Fibroblast of the aortic adventitia (primary cell): ENCODE results near the gene HSD11B1L. TPM values are rescaled to one million over a fixed set of nuclear protein-coding genes. Genes with fewer than 3 reads are reported as not detected.

Source experiments
- DNase-seq: peaks from one replicate; pipeline ENCODE4 v3.0.0-alpha.2; 2010; ENCODE audit warnings: low read depth
- H3K4me3 ChIP-seq: 2 replicates; pipeline ENCODE4 v1.5.1; 2011; ENCODE audit warnings: low read depth, mild to moderate bottlenecking, control low read depth, low read length, moderate library complexity
- CTCF ChIP-seq: IDR thresholded peaks from 2 replicates; pipeline ENCODE4 v1.5.1; 2011; ENCODE audit warnings: mild to moderate bottlenecking, low read length, control low read depth, inconsistent platforms; ENCODE audit not compliant: insufficient read depth
- total RNA-seq: library from RNA; depleted of rRNA; stranded (reverse); fragments of >200 nt; gene quantifications from 2 replicates; pipeline ENCODE4 v1.2.3, GENCODE V29; 2012; ENCODE audit warnings: low replicate concordance

HSD11B1L gene
- total RNA-seq, 1 donor: 10.8 TPM

- peak; percentile 78 for DNase-seq
- peak overlapping the region; percentile 93 for H3K4me3 ChIP-seq
- no peak for TF ChIP-seq CTCF
These were observed 10.4 kb downstream of the HSD11B1L start for GRCh38 chr19:5690955-5691821.

- peak overlapping the region; percentile 93 for H3K4me3 ChIP-seq
- peak; percentile 27 for DNase-seq
- TF ChIP-seq CTCF: no peak
These were observed 11.2 kb downstream of the HSD11B1L start for GRCh38 chr19:5691822-5692722.

GRCh38 chr19:5692723-5693194 is 11.9 kb downstream of the HSD11B1L start:
- no peak for DNase-seq
- H3K4me3 ChIP-seq: no peak overlapping the region
- no peak for TF ChIP-seq CTCF

GRCh38 chr19:5693195-5694166 is 12.7 kb downstream of the HSD11B1L start:
- DNase-seq: no peak
- no peak for TF ChIP-seq CTCF
- no peak overlapping the region for H3K4me3 ChIP-seq

GRCh38 chr19:5694167-5694955 is 13.5 kb downstream of the HSD11B1L start:
- TF ChIP-seq CTCF: no peak
- no peak overlapping the region for H3K4me3 ChIP-seq
- no peak for DNase-seq
